Urinary bladder (tissue), 2 donors: Measurements from ENCODE around the gene PHAX. TPM values are rescaled to one million over a fixed set of nuclear protein-coding genes. Genes with fewer than 3 reads are reported as not detected.

Experiments used
- polyA plus RNA-seq: library from polyadenylated mRNA; stranded (reverse); fragments of 200-250 nt; gene quantifications from one replicate; pipeline ENCODE4 v1.2.3, GENCODE V29; 2013
- small RNA-seq: library from RNA; depleted of rRNA; stranded (forward); fragments of <200 nt; gene quantifications from one replicate; pipeline ENCODE3, GENCODE V24; 2014
- total RNA-seq: library from RNA; depleted of rRNA; stranded (reverse); fragments of >200 nt; gene quantifications from one replicate; pipeline ENCODE4 v1.2.3, GENCODE V29; 2014
- donor health status: healthy.

PHAX gene
- total and polyA plus RNA-seq, 2 donors = 27.6 to 47.1 TPM

Small RNA genes lying within 50 kb of the gene (small RNA-seq; reads per million reads assigned to genes)
- gene BOLA3P3 (not detected), gene RNU6-290P (not detected)

Other genes with a start within 250 kb of the PHAX start
- 39.4 TPM for gene GRAMD2B, start 177.5 kb upstream of the PHAX start, total RNA-seq
- gene GRAMD2B, start 177.5 kb upstream of the PHAX start, polyA plus RNA-seq = 10.8 TPM
- gene ALDH7A1, start 5.7 kb upstream of the PHAX start, total RNA-seq = 73.2 TPM
- gene ALDH7A1, start 5.7 kb upstream of the PHAX start, polyA plus RNA-seq = 45.6 TPM
- gene LMNB1, start 176.2 kb downstream of the PHAX start, total RNA-seq = 49.1 TPM
- gene LMNB1, start 176.2 kb downstream of the PHAX start, polyA plus RNA-seq = 3.3 TPM